Activated T-cell treated with anti-CD3 and anti-CD28 coated beads, Interleukin-2, amount 50 U/mL, for 4 hours (primary cell): ENCODE measurements around the gene RPRD2. TPM values are rescaled to one million over a fixed set of nuclear protein-coding genes. Genes with fewer than 3 reads are reported as not detected.
"Not testable (repeated sequence)": the region's sequence is repeated elsewhere in the genome, so short reads cannot be mapped to it uniquely, and the experiment has no call there.

Experiments
- ATAC-seq, 2 donors: fragments of 200-7000 bp; cut with Tn5 transposase; one replicate each; pipeline ENCODE4 v1.10.0; 2021
- DNase-seq: peaks from one replicate; pipeline ENCODE4 v3.0.0-alpha.2; 2020
- H3K27me3 Mint-ChIP-seq: one replicate; pipeline ENCODE4 v1.8.0; 2021; ENCODE audit warnings: low read depth, mixed read lengths
- H3K36me3 Mint-ChIP-seq: one replicate; pipeline ENCODE4 v1.8.0; 2022; ENCODE audit warnings: mixed read lengths; ENCODE audit not compliant: insufficient read depth
- H3K4me1 Mint-ChIP-seq: one replicate; pipeline ENCODE4 v1.8.0; 2021; ENCODE audit warnings: low read depth, mixed read lengths
- H3K4me3 Mint-ChIP-seq: one replicate; pipeline ENCODE4 v1.8.0; 2021; ENCODE audit warnings: mild to moderate bottlenecking, moderate library complexity, mixed read lengths
- H3K9me3 Mint-ChIP-seq: one replicate; pipeline ENCODE4 v1.8.0; 2021; ENCODE audit warnings: mixed read lengths
- total RNA-seq, 3 donors: library from RNA; stranded (reverse); gene quantifications; one replicate each; pipeline ENCODE4 v1.2.1, GENCODE V29; 2021

Gene RPRD2
- total RNA-seq, 3 donors from 2014 or later, result 18.6 to 19.8 (median 19.2) TPM

- Mint-ChIP-seq H3K36me3 (peaks cover 7% of the 10 kb centered on the region), H3K9me3 (no peaks in the 10 kb centered on the region), H3K4me1 (peaks cover 67% of the 10 kb centered on the region), H3K4me3 (no peak overlapping the region), H3K27me3 (no peaks in the 10 kb centered on the region)
- DNase-seq, result no peak
- peak; percentile 50 to 71 for ATAC-seq
Observed at GRCh38 chr1:150372580-150372979, 8.6 kb downstream of the RPRD2 start.

DNA sequence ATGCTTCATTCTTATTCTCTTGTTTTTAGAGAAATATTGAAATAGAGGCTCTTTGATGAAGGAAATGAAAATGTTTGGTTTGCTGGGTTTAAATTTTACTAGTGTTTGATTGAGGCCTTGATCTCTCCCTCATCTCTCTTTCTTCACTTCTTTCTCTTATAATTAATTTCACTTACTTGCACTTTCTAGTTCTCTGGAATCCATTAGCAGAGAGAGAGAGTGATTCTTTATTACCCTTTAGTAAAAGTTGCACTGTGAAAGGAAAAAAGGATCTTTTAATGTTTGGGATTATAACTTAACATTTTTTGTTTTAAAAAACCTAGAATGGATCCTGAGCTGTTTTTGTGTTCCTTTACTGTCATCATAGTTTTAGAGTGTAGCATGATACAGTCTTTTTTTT is 12.2 kb downstream of the RPRD2 start:
- Mint-ChIP-seq H3K27me3 (no peaks in the 10 kb centered on the region), H3K4me3 (no peak overlapping the region), H3K9me3 (no peaks in the 10 kb centered on the region), H3K36me3 (peaks cover 9% of the 10 kb centered on the region), H3K4me1 (peaks cover 55% of the 10 kb centered on the region)
- DNase-seq, result no peak
- no peak for ATAC-seq

DNA sequence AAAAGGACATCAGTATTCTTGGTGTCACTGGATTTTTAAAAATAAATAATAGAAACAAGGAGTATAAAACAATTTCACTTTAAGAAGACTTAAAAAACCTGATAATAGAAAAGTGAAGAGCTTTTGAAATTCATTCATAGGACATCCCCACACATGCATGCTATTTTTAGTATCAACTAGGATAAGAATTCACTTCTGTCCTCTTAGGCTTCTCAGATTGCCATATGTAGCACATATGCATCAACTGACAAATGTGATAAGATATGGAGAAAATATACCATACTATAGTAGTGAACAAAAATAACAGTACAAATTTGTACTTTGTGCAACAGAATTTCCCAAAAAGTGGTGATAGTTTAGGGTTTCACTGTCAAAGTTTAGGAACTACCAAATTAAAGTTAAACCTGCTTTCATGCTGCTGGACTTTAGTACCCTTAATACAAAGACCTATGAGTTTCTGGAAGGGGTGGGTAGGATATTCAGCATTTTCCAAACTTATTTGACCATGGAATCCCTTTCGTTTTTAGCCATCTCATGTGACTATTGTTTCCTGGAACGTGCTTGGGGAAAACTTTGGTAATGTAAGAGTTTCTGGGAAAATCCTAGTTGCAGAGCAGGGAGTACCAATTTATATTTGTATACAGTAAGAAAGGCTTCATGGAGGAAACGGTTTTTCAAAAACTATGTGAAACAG is 19.8 kb downstream of the RPRD2 start:
- Mint-ChIP-seq H3K9me3 (no peaks in the 10 kb centered on the region), H3K4me1 (peaks cover 38% of the 10 kb centered on the region), H3K27me3 (no peaks in the 10 kb centered on the region), H3K36me3 (peaks cover 8% of the 10 kb centered on the region), H3K4me3 (no peak overlapping the region)
- DNase-seq (no peak), ATAC-seq (no peak)

DNA sequence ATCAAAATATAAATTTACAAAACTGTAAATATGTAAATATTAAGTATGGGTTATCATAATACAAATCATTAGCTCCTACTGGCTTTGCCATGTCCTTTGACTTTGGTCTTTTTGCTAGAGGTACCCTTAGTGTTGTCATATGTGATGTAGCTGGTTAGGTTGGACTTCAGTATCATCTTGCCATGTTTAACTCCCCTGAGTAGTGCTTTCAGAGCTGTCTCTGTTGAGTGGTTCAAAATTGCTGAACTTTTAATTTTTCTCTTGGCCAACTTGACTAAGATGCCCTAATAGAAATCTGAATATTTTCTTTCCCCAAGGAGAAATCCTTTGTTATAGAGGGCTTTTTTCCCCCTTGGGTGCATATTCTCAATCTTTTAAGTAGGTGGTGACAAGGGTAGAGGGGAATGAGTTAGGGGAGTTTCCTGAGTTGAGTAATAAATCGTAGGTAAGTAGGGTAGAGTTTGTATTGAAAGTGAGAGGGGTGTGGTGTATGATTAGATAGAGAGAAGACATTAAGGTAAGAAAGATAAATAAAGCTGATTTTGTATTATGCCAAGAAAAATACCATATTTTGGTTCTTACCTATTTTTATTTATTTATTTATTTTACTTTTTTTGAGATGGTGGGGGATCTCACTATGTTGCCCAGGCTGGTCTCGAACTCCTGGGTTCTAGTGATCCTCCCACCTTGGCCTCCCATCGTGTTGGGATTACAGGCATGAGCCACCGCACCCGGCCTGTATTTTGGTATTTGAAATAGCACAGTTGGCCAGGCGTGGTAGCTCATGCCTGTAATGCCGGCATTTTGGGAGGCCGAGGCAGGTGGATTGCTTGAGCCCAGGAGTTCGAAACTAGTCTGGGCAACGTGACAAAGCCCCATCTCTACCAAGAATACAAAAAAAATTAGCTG is 21.8 kb downstream of the RPRD2 start:
- Mint-ChIP-seq H3K27me3 (no peaks in the 10 kb centered on the region), H3K36me3 (peaks cover 11% of the 10 kb centered on the region), H3K9me3 (no peaks in the 10 kb centered on the region), H3K4me3 (no peak overlapping the region), H3K4me1 (peaks cover 51% of the 10 kb centered on the region)
- no peak for DNase-seq
- ATAC-seq, result peak; percentile 73 to 88

- peaks cover 9% of the 10 kb centered on the region for H3K36me3 Mint-ChIP-seq
- H3K27me3 Mint-ChIP-seq, result no peaks in the 10 kb centered on the region
- H3K9me3 Mint-ChIP-seq, result no peaks in the 10 kb centered on the region
- no peak overlapping the region for H3K4me3 Mint-ChIP-seq
- H3K4me1 Mint-ChIP-seq, result peaks cover 51% of the 10 kb centered on the region
- DNase-seq (no peak), ATAC-seq (no peak)
Observed at GRCh38 chr1:150386592-150386991, 22.6 kb downstream of the RPRD2 start.

DNA sequence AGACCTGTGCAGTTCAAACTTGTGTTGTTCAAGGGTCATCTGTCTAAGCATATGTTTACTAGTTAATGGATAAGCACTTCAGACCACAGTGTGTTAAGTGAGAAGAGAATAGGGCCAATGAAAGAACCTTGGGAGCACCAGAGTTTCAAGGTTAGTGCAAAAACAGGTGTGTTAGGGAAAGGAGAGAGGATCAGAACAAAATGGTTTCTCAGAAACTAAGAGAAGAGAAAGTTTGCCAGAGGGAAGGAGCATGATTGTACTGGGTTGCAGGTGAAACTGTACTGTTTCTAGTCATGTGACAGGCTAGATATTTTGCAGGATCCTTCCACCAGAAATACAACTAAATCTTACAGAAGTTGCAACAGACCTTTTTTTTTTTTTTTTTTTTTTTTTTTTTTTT is 23.3 kb downstream of the RPRD2 start:
- Mint-ChIP-seq H3K27me3 (no peaks in the 10 kb centered on the region), H3K4me1 (peaks cover 53% of the 10 kb centered on the region), H3K4me3 (no peak overlapping the region), H3K36me3 (peaks cover 9% of the 10 kb centered on the region), H3K9me3 (no peaks in the 10 kb centered on the region)
- DNase-seq, result no peak
- no peak for ATAC-seq

DNA sequence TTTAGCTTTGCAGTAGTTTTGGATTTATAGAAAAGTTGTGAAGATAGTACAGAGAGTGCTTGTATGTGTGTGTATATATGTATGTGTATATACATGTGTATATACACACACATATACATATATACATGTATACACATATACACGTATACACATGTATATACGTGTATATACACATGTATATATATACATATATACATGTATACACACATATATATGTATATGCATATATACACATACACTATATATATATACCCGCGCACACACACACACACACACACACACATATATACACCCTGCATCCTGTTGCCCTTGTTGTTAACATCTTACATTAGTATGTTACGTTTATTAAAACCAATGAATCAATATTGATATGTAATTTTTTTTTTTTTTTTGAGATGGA is 24.3 kb downstream of the RPRD2 start:
- peaks cover 56% of the 10 kb centered on the region for H3K4me1 Mint-ChIP-seq
- peaks cover 9% of the 10 kb centered on the region for H3K36me3 Mint-ChIP-seq
- H3K9me3 Mint-ChIP-seq, result no peaks in the 10 kb centered on the region
- no peaks in the 10 kb centered on the region for H3K27me3 Mint-ChIP-seq
- no peak overlapping the region for H3K4me3 Mint-ChIP-seq
- ATAC-seq (no peak), DNase-seq (no peak)

DNA sequence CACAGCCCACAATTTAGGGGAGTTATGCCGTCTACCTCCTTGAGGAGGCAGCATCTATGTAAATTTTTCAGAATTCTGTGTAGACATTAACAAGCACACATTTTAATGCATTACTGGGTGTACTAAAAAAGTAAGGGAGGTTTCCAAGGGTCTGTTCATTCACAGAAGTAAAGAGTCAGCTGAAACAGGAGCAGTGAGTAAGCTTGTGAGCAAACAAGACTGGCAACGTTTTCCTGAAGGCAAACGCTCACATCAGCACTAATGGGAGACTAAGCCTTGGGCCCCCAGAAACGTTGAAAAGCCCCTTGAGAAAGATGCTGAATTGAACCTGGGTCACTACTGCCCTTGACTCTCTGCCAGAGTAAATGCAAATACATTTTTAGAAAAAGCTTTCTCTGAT is 25.7 kb downstream of the RPRD2 start:
- H3K27me3 Mint-ChIP-seq, result no peaks in the 10 kb centered on the region
- H3K36me3 Mint-ChIP-seq, result peaks cover 8% of the 10 kb centered on the region
- ATAC-seq, result no peak

GRCh38 chr1:150392627-150393026 is 28.7 kb downstream of the RPRD2 start:
- Mint-ChIP-seq H3K9me3 (peaks cover 4% of the 10 kb centered on the region), H3K4me3 (no peak overlapping the region), H3K36me3 (peaks cover 16% of the 10 kb centered on the region), H3K4me1 (peaks cover 40% of the 10 kb centered on the region), H3K27me3 (no peaks in the 10 kb centered on the region)
- DNase-seq (no peak), ATAC-seq (no peak)

More for the DNA sequence above, 25.7 kb downstream of the RPRD2 start:
- no peak for DNase-seq
- Mint-ChIP-seq H3K4me3 (no peak overlapping the region), H3K9me3 (no peaks in the 10 kb centered on the region), H3K4me1 (peaks cover 45% of the 10 kb centered on the region)

- peaks cover 33% of the 10 kb centered on the region for H3K4me1 Mint-ChIP-seq
- H3K27me3 Mint-ChIP-seq, H3K4me3 Mint-ChIP-seq, ATAC-seq, DNase-seq, H3K9me3 Mint-ChIP-seq: not testable (repeated sequence)
- peaks cover 21% of the 10 kb centered on the region for H3K36me3 Mint-ChIP-seq
Observed at GRCh38 chr1:150395115-150395514, 31.2 kb downstream of the RPRD2 start.

GRCh38 chr1:150397392-150398032 is 33.6 kb downstream of the RPRD2 start:
- ATAC-seq (no peak), DNase-seq (no peak)
- Mint-ChIP-seq H3K27me3 (no peaks in the 10 kb centered on the region), H3K4me1 (peaks cover 26% of the 10 kb centered on the region), H3K4me3 (no peak overlapping the region), H3K9me3 (peaks cover 4% of the 10 kb centered on the region), H3K36me3 (peaks cover 23% of the 10 kb centered on the region)

DNA sequence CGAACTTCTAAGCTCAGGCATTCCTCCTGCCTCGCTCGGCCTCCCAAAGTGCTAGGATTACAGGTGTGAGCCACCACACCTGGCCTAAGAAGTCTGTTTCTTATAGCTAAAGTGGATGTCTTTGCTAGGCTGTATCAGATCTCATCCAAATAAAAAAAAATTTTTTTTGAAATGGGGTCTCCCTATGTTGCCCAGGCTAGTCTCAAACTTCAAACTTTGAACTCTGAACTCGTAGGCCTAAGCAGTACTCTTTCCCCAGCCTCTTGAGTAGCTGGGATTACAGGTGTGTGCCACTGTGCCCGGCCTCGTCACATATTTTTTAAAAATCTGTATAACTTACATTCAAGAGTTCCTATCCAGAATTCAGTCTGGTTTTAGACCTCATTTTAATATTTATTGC is 40.5 kb downstream of the RPRD2 start:
- Mint-ChIP-seq H3K4me3 (no peak overlapping the region), H3K27me3 (no peaks in the 10 kb centered on the region), H3K9me3 (no peaks in the 10 kb centered on the region), H3K36me3 (peaks cover 11% of the 10 kb centered on the region), H3K4me1 (peaks cover 52% of the 10 kb centered on the region)
- no peak for DNase-seq
- ATAC-seq, result no peak

DNA sequence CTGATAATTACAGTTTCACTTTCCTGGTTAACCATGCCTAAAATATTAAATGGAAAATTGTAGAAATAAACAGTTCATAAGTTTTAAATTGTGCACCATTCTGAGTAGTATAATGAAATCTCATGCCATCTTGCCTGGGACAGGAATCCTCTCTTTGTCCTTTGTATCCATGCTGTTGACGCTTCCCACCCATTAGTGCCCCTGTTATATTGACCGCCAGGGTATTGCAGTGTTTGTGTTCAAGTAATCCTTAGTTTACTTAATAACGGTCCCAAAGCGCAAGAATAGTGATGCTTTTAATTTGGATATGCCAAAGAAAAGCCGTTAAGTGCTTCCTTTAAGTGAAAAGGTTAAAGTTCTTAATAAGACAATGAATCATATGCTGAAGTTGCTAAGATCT is 41.7 kb downstream of the RPRD2 start:
- Mint-ChIP-seq H3K36me3 (peaks cover 6% of the 10 kb centered on the region), H3K4me3 (no peak overlapping the region), H3K9me3 (no peaks in the 10 kb centered on the region), H3K27me3 (no peaks in the 10 kb centered on the region), H3K4me1 (peaks cover 52% of the 10 kb centered on the region)
- ATAC-seq (no peak), DNase-seq (no peak)

DNA sequence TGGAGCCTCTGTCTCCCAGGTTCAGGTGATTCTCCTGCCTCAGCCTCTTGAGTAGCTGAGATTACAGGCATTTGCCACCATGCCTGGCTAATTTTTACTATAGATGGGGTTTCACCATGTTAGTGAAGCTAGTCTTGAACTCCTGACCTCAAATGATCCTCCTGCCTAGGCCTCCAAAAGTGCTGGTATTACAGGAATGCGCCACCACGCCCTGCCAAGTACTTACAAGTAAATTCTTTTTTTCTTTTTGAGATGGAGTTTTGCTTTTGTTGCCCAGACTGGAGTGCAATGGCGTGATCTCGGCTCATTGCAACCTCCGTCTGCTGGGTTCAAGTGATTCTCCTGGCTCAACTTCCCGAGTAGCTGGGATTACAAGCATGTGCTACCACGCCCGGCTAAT is 42.5 kb downstream of the RPRD2 start:
- Mint-ChIP-seq H3K4me1 (peaks cover 54% of the 10 kb centered on the region), H3K9me3 (no peaks in the 10 kb centered on the region), H3K36me3 (peaks cover 6% of the 10 kb centered on the region), H3K4me3 (no peak overlapping the region), H3K27me3 (no peaks in the 10 kb centered on the region)
- no peak for DNase-seq
- no peak for ATAC-seq
